Stimulated activated naive CD4-positive, alpha-beta T cell treated with Interleukin-2 at 50 U/mL for 16 hours (primary cell): ENCODE measurements around the gene NEK2.
"Not testable (repeated sequence)": the region's sequence is repeated elsewhere in the genome, so short reads cannot be mapped to it uniquely, and the experiment has no call there.

ENCODE experiments used
- DNase-seq: peaks from one replicate; lab custom pipeline; 2025; lab: John Stamatoyannopoulos, UW

Gene NEK2

GRCh38 chr1:211632808-211633523 lies 42.5 kb downstream of the NEK2 start:
- DNase-seq = no peak

- DNase-seq = no peak
Measured at GRCh38 chr1:211632117-211632807, 43.2 kb downstream of the NEK2 start.

- no peak for DNase-seq
Measured at GRCh38 chr1:211631168-211631567, 44.3 kb downstream of the NEK2 start.

GRCh38 chr1:211630236-211631081 lies 45.0 kb downstream of the NEK2 start:
- no peak for DNase-seq

- DNase-seq = no peak
Measured at GRCh38 chr1:211628417-211628816, 47.0 kb downstream of the NEK2 start.

- no peak for DNase-seq
Measured at GRCh38 chr1:211627259-211627658, 48.2 kb downstream of the NEK2 start.

GRCh38 chr1:211625866-211626265 lies 49.6 kb downstream of the NEK2 start:
- not testable (repeated sequence) for DNase-seq

- DNase-seq = no peak
Measured at GRCh38 chr1:211625040-211625439, 50.4 kb downstream of the NEK2 start.

- no peak for DNase-seq
Measured at GRCh38 chr1:211623515-211623914, 51.9 kb downstream of the NEK2 start.

GRCh38 chr1:211621447-211622198 lies 53.8 kb downstream of the NEK2 start:
- DNase-seq = no peak

GRCh38 chr1:211620097-211620496 lies 55.3 kb downstream of the NEK2 start:
- DNase-seq = no peak

GRCh38 chr1:211619033-211619996 lies 56.1 kb downstream of the NEK2 start:
- DNase-seq = no peak

- DNase-seq = no peak
Measured at GRCh38 chr1:211616965-211617297, 58.5 kb downstream of the NEK2 start.

- no peak for DNase-seq
Measured at GRCh38 chr1:211616231-211616964, 59.0 kb downstream of the NEK2 start.

- DNase-seq = no peak
Measured at GRCh38 chr1:211614615-211615014, 60.8 kb downstream of the NEK2 start.

- DNase-seq = no peak
Measured at GRCh38 chr1:211613951-211614350, 61.5 kb downstream of the NEK2 start.

GRCh38 chr1:211613108-211613947 lies 62.1 kb downstream of the NEK2 start:
- DNase-seq = no peak

- DNase-seq = no peak
Measured at GRCh38 chr1:211612786-211613107, 62.7 kb downstream of the NEK2 start.
